Measurements from ENCODE around the gene FSTL5. TPM values are rescaled to one million over a fixed set of nuclear protein-coding genes. Genes with fewer than 3 reads are reported as not detected.

The FSTL5 gene
- total and polyA plus RNA-seq, 10 of the 15 experiments (the other 5 are each of a cell fraction or from before 2014, with no cell fraction given): 0.04 to 2.4 (median 0.08) TPM; not detected in 4

DNA sequence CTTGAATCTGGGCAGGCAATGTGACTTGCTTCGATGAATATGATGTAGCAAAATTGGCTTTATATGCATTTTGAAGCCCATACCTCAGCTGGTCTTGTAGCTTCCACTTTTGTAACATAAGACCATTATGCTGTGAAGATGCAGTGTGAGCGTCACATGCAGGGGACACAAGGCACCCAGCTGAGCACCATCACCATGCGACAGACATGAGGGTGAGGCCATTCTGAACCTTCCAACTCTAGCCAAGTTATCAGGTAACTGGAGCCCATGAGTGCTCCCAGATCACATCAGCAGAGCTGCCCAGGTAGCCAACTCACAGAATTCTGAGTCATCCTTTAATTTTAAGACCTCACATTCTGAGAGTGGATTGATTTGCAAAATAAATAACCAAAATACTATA is 705.9 kb downstream of the FSTL5 start (continued):
- TF ChIP-seq, protein P1, sequence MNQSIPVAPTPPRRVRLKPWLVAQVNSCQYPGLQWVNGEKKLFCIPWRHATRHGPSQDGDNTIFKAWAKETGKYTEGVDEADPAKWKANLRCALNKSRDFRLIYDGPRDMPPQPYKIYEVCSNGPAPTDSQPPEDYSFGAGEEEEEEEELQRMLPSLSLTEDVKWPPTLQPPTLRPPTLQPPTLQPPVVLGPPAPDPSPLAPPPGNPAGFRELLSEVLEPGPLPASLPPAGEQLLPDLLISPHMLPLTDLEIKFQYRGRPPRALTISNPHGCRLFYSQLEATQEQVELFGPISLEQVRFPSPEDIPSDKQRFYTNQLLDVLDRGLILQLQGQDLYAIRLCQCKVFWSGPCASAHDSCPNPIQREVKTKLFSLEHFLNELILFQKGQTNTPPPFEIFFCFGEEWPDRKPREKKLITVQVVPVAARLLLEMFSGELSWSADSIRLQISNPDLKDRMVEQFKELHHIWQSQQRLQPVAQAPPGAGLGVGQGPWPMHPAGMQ (IDR thresholded peaks at IDR 0.05; ENCODE audit: borderline replicate concordance): no peak
- TF ChIP-seq NBN (IDR thresholded peaks at IDR 0.05): no peak

DNA sequence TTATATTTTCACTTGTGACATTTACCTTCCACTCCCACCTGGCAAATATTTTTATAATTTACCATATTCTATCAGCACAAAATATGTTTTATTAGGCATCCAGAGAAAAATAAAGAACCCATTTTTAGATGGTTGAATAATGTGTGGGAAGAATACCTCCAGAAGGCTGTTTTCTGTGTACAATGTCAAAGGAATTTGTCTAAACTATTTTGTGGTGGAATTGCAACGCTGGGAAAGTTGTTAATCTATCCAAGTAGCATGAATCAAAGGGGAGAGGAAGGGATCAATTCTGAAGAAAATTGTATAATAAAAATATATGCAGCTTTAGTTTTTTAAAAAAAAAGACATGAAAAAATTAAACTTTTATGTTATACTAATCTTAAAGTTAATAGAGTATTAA is 706.5 kb downstream of the FSTL5 start:
- Histone ChIP-seq H3K4me3 (no peak overlapping the region), H3K4me2 (ENCODE audit: control insufficient read depth, insufficient read depth) (no peak overlapping the region), H3K36me3 (ENCODE audit: control insufficient read depth in 2 of 2, insufficient read depth in 2 of 2, low read length in 1 of 2) (no peaks in the 10 kb centered on the region), H3K4me1 (ENCODE audit: control insufficient read depth, insufficient read depth, low read length) (no peaks in the 10 kb centered on the region), H3K27ac (ENCODE audit: control insufficient read depth, insufficient read depth) (no peak overlapping the region), H3K27me3 (replicated peaks in 1 of 2; ENCODE audit: control insufficient read depth in 2 of 2, insufficient read depth in 2 of 2, low read length in 1 of 2) (no peaks in the 10 kb centered on the region), H3K9me3 (replicated peaks; ENCODE audit: control insufficient read depth, insufficient read depth, low read length) (no peaks in the 10 kb centered on the region), H4K20me1 (ENCODE audit: control insufficient read depth, insufficient read depth) (no peaks in the 10 kb centered on the region), H2AFZ (ENCODE audit: control insufficient read depth, low read depth, low read length) (no peak overlapping the region), H3K9ac (ENCODE audit: control insufficient read depth, insufficient read depth, low read length) (no peak overlapping the region), H3K79me2 (ENCODE audit: control insufficient read depth, insufficient read depth, low read length) (no peaks in the 10 kb centered on the region)
- RAD21 ChIA-PET (ENCODE audit: unreplicated experiment): no interaction called here
- in situ Hi-C loops (cut with MboI) (no loop called here), intact Hi-C loops (cut with micrococcal nuclease; ENCODE audit: unreplicated experiment) (no loop called here)
- BruUV-seq (replicated peaks): no TSS peak
- ATAC-seq (no peak), DNase-seq (ENCODE audit: low read depth, low spot score) (no peak), FAIRE-seq (no peak)
- CTCF ChIA-PET: no interaction called here
- SMC1A ChIA-PET (ENCODE audit: uncharacterized antibody, unreplicated experiment): interaction anchor here (0.9 kb wide), 1 partner anchor 114 kb away, joined by 5 read pairs; no protein-coding TSS in a partner anchor
- WGBS (ENCODE audit: insufficient coverage, insufficient replicate concordance, low lambda C conversion rate, missing lambda C conversion rate): 0% methylated on average over 1 of the region's 1 CpG
- POLR2A ChIA-PET: no interaction called here
- TF ChIP-seq NR2C2 (IDR thresholded peaks at IDR 0.05; ENCODE audit: borderline replicate concordance, control insufficient read depth, insufficient read length, low read depth) (no peak), RFX5 (IDR thresholded peaks at IDR 0.05; ENCODE audit: low read depth, low read length) (no peak), TCF3 (IDR thresholded peaks at IDR 0.05; ENCODE audit: borderline replicate concordance, insufficient read depth, low read depth, low read length) (no peak), ZNF207 (IDR thresholded peaks at IDR 0.05; ENCODE audit: borderline replicate concordance) (no peak), USF1 (IDR thresholded peaks at IDR 0.05; ENCODE audit: borderline replicate concordance, extremely low read length, insufficient read depth, low read depth, low read length) (no peak), RAD51 (IDR thresholded peaks at IDR 0.05) (no peak), RAD21 (IDR thresholded peaks at IDR 0.05; ENCODE audit: insufficient read depth, low read depth, low read length) (no peak), FOXK2 (IDR thresholded peaks at IDR 0.05) (no peak), TCF12 (IDR thresholded peaks at IDR 0.05; ENCODE audit: low read depth, low read length) (no peak), KAT2A (conservative IDR thresholded peaks at IDR 0.05; ENCODE audit: control insufficient read depth, low read depth, low read length) (no peak), KDM1A (IDR thresholded peaks at IDR 0.05; ENCODE audit: borderline replicate concordance) (no peak), NFYB (IDR thresholded peaks at IDR 0.05; ENCODE audit: insufficient read depth, low read depth, low read length) (no peak)
- TF ChIP-seq, protein P2, sequence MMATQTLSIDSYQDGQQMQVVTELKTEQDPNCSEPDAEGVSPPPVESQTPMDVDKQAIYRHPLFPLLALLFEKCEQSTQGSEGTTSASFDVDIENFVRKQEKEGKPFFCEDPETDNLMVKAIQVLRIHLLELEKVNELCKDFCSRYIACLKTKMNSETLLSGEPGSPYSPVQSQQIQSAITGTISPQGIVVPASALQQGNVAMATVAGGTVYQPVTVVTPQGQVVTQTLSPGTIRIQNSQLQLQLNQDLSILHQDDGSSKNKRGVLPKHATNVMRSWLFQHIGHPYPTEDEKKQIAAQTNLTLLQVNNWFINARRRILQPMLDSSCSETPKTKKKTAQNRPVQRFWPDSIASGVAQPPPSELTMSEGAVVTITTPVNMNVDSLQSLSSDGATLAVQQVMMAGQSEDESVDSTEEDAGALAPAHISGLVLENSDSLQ (IDR thresholded peaks at IDR 0.05): no peak
- TF ChIP-seq, protein P3, sequence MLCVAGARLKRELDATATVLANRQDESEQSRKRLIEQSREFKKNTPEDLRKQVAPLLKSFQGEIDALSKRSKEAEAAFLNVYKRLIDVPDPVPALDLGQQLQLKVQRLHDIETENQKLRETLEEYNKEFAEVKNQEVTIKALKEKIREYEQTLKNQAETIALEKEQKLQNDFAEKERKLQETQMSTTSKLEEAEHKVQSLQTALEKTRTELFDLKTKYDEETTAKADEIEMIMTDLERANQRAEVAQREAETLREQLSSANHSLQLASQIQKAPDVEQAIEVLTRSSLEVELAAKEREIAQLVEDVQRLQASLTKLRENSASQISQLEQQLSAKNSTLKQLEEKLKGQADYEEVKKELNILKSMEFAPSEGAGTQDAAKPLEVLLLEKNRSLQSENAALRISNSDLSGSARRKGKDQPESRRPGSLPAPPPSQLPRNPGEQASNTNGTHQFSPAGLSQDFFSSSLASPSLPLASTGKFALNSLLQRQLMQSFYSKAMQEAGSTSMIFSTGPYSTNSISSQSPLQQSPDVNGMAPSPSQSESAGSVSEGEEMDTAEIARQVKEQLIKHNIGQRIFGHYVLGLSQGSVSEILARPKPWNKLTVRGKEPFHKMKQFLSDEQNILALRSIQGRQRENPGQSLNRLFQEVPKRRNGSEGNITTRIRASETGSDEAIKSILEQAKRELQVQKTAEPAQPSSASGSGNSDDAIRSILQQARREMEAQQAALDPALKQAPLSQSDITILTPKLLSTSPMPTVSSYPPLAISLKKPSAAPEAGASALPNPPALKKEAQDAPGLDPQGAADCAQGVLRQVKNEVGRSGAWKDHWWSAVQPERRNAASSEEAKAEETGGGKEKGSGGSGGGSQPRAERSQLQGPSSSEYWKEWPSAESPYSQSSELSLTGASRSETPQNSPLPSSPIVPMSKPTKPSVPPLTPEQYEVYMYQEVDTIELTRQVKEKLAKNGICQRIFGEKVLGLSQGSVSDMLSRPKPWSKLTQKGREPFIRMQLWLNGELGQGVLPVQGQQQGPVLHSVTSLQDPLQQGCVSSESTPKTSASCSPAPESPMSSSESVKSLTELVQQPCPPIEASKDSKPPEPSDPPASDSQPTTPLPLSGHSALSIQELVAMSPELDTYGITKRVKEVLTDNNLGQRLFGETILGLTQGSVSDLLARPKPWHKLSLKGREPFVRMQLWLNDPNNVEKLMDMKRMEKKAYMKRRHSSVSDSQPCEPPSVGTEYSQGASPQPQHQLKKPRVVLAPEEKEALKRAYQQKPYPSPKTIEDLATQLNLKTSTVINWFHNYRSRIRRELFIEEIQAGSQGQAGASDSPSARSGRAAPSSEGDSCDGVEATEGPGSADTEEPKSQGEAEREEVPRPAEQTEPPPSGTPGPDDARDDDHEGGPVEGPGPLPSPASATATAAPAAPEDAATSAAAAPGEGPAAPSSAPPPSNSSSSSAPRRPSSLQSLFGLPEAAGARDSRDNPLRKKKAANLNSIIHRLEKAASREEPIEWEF (IDR thresholded peaks at IDR 0.05; ENCODE audit: insufficient replicate concordance, low read depth, low read length): no peak

Measured in GM12878 (cell line).